Activated naive CD4-positive, alpha-beta T cell treated with anti-CD3 and anti-CD28 coated beads for 36 hours (primary cell): Measurements from ENCODE around the gene MTUS2. TPM values are rescaled to one million over a fixed set of nuclear protein-coding genes. Genes with fewer than 3 reads are reported as not detected.

Experiments used
- CTCF ChIA-PET: fragments of 350-600 bp; sonication (Branson Sonifier 250); formaldehyde crosslinking; loops from one replicate; lab custom pipeline; 2021; ENCODE audit warnings: antibody characterized with exemption; lab: Charles Lee
- DNase-seq: peaks from one replicate; pipeline ENCODE4 v3.0.0-alpha.2; 2020
- H3K27ac Mint-ChIP-seq: one replicate; pipeline ENCODE4 v1.8.0; 2021; ENCODE audit warnings: mild to moderate bottlenecking, mixed read lengths
- H3K27me3 Mint-ChIP-seq: one replicate; pipeline ENCODE4 v1.8.0; 2021; ENCODE audit warnings: low read depth, mixed read lengths
- H3K36me3 Mint-ChIP-seq: one replicate; pipeline ENCODE4 v1.8.0; 2021; ENCODE audit warnings: low read depth, mixed read lengths
- H3K4me1 Mint-ChIP-seq: one replicate; pipeline ENCODE4 v1.8.0; 2021; ENCODE audit warnings: low read depth, mixed read lengths
- H3K4me3 Mint-ChIP-seq: one replicate; pipeline ENCODE4 v1.8.0; 2021; ENCODE audit warnings: mild to moderate bottlenecking, moderate library complexity, mixed read lengths
- H3K9me3 Mint-ChIP-seq: one replicate; pipeline ENCODE4 v1.8.0; 2021; ENCODE audit warnings: mixed read lengths
- intact Hi-C: fragments of 100-400 bp; cut with micrococcal nuclease; formaldehyde crosslinking; loops from one replicate; pipeline ENCODE4 v1.15.1; 2023
- total RNA-seq, 2 experiments: library from RNA; stranded (reverse); gene quantifications; one replicate each; pipeline ENCODE4 v1.2.3, GENCODE V29; 2021

Gene MTUS2
- total RNA-seq, 2 experiments from 2014 or later: not detected

- Mint-ChIP-seq H3K27ac (no peak overlapping the region), H3K9me3 (peaks cover 2% of the 10 kb centered on the region), H3K36me3 (no peaks in the 10 kb centered on the region), H3K4me3 (no peak overlapping the region), H3K4me1 (no peaks in the 10 kb centered on the region), H3K27me3 (peaks cover 7% of the 10 kb centered on the region)
- CTCF ChIA-PET: interaction anchor here (0.6 kb wide), 1 partner anchor 207 kb away, joined by 3 read pairs; no protein-coding TSS in a partner anchor
- DNase-seq: no peak
- intact Hi-C loops: no loop called here
These were observed 440.5 kb downstream of the MTUS2 start for GRCh38 chr13:29260684-29261083.

GRCh38 chr13:29266261-29266660 is 446.1 kb downstream of the MTUS2 start:
- DNase-seq: no peak
- H3K27ac Mint-ChIP-seq: no peak overlapping the region
- H3K36me3 Mint-ChIP-seq: no peaks in the 10 kb centered on the region
- H3K4me1 Mint-ChIP-seq: no peaks in the 10 kb centered on the region
- peaks cover 2% of the 10 kb centered on the region for H3K9me3 Mint-ChIP-seq
- peaks cover 8% of the 10 kb centered on the region for H3K27me3 Mint-ChIP-seq
- CTCF ChIA-PET: no interaction called here
- intact Hi-C loops: no loop called here
- H3K4me3 Mint-ChIP-seq: no peak overlapping the region

- CTCF ChIA-PET: interaction anchor here (0.9 kb wide), 1 partner anchor 54 kb away, joined by 4 read pairs; no protein-coding TSS in a partner anchor
- H3K27ac Mint-ChIP-seq: no peak overlapping the region
- DNase-seq: no peak
- intact Hi-C loops: no loop called here
- H3K36me3 Mint-ChIP-seq: no peaks in the 10 kb centered on the region
- no peaks in the 10 kb centered on the region for H3K4me1 Mint-ChIP-seq
- H3K4me3 Mint-ChIP-seq: no peak overlapping the region
- H3K27me3 Mint-ChIP-seq: peaks cover 8% of the 10 kb centered on the region
- peaks cover 2% of the 10 kb centered on the region for H3K9me3 Mint-ChIP-seq
These were observed 446.9 kb downstream of the MTUS2 start for GRCh38 chr13:29266756-29267733.

GRCh38 chr13:29270271-29270985 is 450.3 kb downstream of the MTUS2 start:
- Mint-ChIP-seq H3K4me3 (no peak overlapping the region), H3K27me3 (peaks cover 8% of the 10 kb centered on the region), H3K4me1 (no peaks in the 10 kb centered on the region), H3K27ac (no peak overlapping the region), H3K36me3 (no peaks in the 10 kb centered on the region), H3K9me3 (no peaks in the 10 kb centered on the region)
- no peak for DNase-seq
- intact Hi-C loops: no loop called here
- CTCF ChIA-PET: no interaction called here

- Mint-ChIP-seq H3K27me3 (peaks cover 11% of the 10 kb centered on the region), H3K9me3 (peaks cover 2% of the 10 kb centered on the region), H3K4me3 (no peak overlapping the region), H3K4me1 (no peaks in the 10 kb centered on the region), H3K36me3 (no peaks in the 10 kb centered on the region), H3K27ac (no peak overlapping the region)
- CTCF ChIA-PET: no interaction called here
- DNase-seq: no peak
- intact Hi-C loops: no loop called here
These were observed 451.5 kb downstream of the MTUS2 start for GRCh38 chr13:29271606-29272005.

- H3K27me3 Mint-ChIP-seq: peaks cover 7% of the 10 kb centered on the region
- peaks cover 2% of the 10 kb centered on the region for H3K9me3 Mint-ChIP-seq
- no peaks in the 10 kb centered on the region for H3K36me3 Mint-ChIP-seq
- intact Hi-C loops: no loop called here
- no peaks in the 10 kb centered on the region for H3K4me1 Mint-ChIP-seq
- H3K27ac Mint-ChIP-seq: no peak overlapping the region
- CTCF ChIA-PET: no interaction called here
- DNase-seq: no peak
- H3K4me3 Mint-ChIP-seq: no peak overlapping the region
These were observed 459.5 kb downstream of the MTUS2 start for GRCh38 chr13:29279356-29280254.

GRCh38 chr13:29281932-29282495 is 461.9 kb downstream of the MTUS2 start:
- CTCF ChIA-PET: interaction anchor here (0.5 kb wide), 1 partner anchor 95 kb away, joined by 3 read pairs; no protein-coding TSS in a partner anchor
- intact Hi-C loops: no loop called here
- no peak for DNase-seq
- Mint-ChIP-seq H3K4me3 (no peak overlapping the region), H3K36me3 (no peaks in the 10 kb centered on the region), H3K27ac (no peak overlapping the region), H3K27me3 (peaks cover 7% of the 10 kb centered on the region), H3K4me1 (no peaks in the 10 kb centered on the region), H3K9me3 (no peaks in the 10 kb centered on the region)

GRCh38 chr13:29284726-29285125 is 464.6 kb downstream of the MTUS2 start:
- CTCF ChIA-PET: interaction anchor here (0.6 to 1.3 kb wide), 2 partner anchors 19 to 69 kb away, joined by 4 read pairs; no protein-coding TSS in a partner anchor
- Mint-ChIP-seq H3K4me1 (no peaks in the 10 kb centered on the region), H3K27me3 (peaks cover 7% of the 10 kb centered on the region), H3K9me3 (no peaks in the 10 kb centered on the region), H3K27ac (no peak overlapping the region), H3K36me3 (no peaks in the 10 kb centered on the region), H3K4me3 (no peak overlapping the region)
- no peak for DNase-seq
- intact Hi-C loops: no loop called here

GRCh38 chr13:29287237-29287636 is 467.1 kb downstream of the MTUS2 start:
- Mint-ChIP-seq H3K4me3 (no peak overlapping the region), H3K9me3 (no peaks in the 10 kb centered on the region), H3K27ac (no peak overlapping the region)

GRCh38 chr13:29292045-29292444 is 471.9 kb downstream of the MTUS2 start:
- no peak overlapping the region for H3K4me3 Mint-ChIP-seq
- H3K4me1 Mint-ChIP-seq: no peaks in the 10 kb centered on the region
- intact Hi-C loops: no loop called here
- DNase-seq: no peak
- CTCF ChIA-PET: no interaction called here
- H3K36me3 Mint-ChIP-seq: no peaks in the 10 kb centered on the region
- peaks cover 2% of the 10 kb centered on the region for H3K27me3 Mint-ChIP-seq
- no peak overlapping the region for H3K27ac Mint-ChIP-seq
- H3K9me3 Mint-ChIP-seq: no peaks in the 10 kb centered on the region

More at GRCh38 chr13:29287237-29287636, 467.1 kb downstream of the MTUS2 start:
- CTCF ChIA-PET: interaction anchor here (0.6 to 0.8 kb wide), 2 partner anchors 75 to 495 kb away, joined by 3 read pairs; no protein-coding TSS in a partner anchor
- Mint-ChIP-seq H3K36me3 (no peaks in the 10 kb centered on the region), H3K27me3 (peaks cover 7% of the 10 kb centered on the region), H3K4me1 (no peaks in the 10 kb centered on the region)
- DNase-seq: no peak
- intact Hi-C loops: no loop called here

- peaks cover 4% of the 10 kb centered on the region for H3K27me3 Mint-ChIP-seq
- DNase-seq: no peak
- H3K4me1 Mint-ChIP-seq: no peaks in the 10 kb centered on the region
- intact Hi-C loops: no loop called here
- H3K4me3 Mint-ChIP-seq: no peak overlapping the region
- CTCF ChIA-PET: no interaction called here
- H3K9me3 Mint-ChIP-seq: no peaks in the 10 kb centered on the region
- H3K27ac Mint-ChIP-seq: no peak overlapping the region
- H3K36me3 Mint-ChIP-seq: no peaks in the 10 kb centered on the region
These were observed 474.7 kb downstream of the MTUS2 start for GRCh38 chr13:29294821-29295220.
